Measurements from ENCODE around the gene HASPIN.

DNA sequence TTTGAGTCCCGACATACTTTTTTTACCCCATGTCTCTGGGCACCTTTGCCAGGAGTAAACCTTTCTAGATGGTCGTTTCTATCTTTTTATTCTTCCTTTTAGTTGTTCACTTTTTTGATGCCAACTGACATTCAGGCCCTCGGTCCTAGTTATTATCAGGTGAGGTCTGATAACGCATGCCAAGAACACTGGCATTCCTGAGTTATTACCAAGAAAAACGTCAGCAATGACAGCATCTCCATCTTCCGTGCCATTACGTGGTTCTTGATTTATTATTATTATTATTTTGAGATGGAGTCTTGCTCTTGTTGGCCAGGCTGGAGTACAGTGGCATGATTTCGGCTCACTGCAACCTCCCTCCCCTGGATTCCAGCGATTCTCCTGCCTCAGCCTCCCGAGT is 21.4 kb downstream of the HASPIN start:
- TF ChIP-seq, protein P1, sequence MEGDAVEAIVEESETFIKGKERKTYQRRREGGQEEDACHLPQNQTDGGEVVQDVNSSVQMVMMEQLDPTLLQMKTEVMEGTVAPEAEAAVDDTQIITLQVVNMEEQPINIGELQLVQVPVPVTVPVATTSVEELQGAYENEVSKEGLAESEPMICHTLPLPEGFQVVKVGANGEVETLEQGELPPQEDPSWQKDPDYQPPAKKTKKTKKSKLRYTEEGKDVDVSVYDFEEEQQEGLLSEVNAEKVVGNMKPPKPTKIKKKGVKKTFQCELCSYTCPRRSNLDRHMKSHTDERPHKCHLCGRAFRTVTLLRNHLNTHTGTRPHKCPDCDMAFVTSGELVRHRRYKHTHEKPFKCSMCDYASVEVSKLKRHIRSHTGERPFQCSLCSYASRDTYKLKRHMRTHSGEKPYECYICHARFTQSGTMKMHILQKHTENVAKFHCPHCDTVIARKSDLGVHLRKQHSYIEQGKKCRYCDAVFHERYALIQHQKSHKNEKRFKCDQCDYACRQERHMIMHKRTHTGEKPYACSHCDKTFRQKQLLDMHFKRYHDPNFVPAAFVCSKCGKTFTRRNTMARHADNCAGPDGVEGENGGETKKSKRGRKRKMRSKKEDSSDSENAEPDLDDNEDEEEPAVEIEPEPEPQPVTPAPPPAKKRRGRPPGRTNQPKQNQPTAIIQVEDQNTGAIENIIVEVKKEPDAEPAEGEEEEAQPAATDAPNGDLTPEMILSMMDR (optimal IDR thresholded peaks at IDR 0.05 in 1 of 3, IDR thresholded peaks at IDR 0.05 in 1 of 3, conservative IDR thresholded peaks at IDR 0.05 in 1 of 3; ENCODE audit: extremely low read depth in 1 of 3, insufficient read depth in 2 of 3, low read length in 3 of 3) = no peak
- no peak for TF ChIP-seq EZH2 (IDR thresholded peaks at IDR 0.05; ENCODE audit: low read length)
